ENCODE measurements around the gene CST11.

GRCh38 chr20:23446505-23446904, 6.2 kb downstream of the CST11 start:
- peak; percentile 84 for TF ChIP-seq CTCF (IDR thresholded peaks at IDR 0.05; ENCODE audit: low read length)
- TF ChIP-seq EZH2 (IDR thresholded peaks at IDR 0.05; ENCODE audit: borderline replicate concordance, low read length): no peak

Data from OCI-LY1 (cell line).